DMS53 treated with DMSO at 0.1 percent for 48 hours (cell line): Measurements from ENCODE around the gene S100A4.

Experiments
- DNase-seq: peaks from one replicate; lab custom pipeline; 2025; ENCODE audit not compliant: unreplicated experiment; lab: John Stamatoyannopoulos, UW

Gene S100A4

DNA sequence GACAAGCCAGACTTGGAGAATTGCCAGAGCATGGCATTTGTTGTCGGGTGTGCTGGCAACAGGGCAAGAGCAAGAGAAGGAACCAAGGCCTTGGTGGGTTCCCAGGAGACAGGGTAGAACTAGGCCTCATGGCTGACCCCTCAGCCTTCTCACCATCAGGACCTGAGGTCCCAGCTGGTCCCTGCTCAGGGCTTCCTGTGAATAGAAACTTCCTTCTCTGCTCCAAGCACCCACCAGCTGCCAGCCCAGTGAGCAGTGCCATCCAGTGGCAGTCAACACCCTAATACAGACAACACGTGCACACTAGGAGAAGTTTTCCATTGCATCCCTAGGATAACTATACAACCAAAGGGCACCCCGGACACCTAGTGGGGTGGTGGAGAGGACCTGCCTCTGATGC is 32.6 kb downstream of the S100A4 start:
- DNase-seq = no peak

DNA sequence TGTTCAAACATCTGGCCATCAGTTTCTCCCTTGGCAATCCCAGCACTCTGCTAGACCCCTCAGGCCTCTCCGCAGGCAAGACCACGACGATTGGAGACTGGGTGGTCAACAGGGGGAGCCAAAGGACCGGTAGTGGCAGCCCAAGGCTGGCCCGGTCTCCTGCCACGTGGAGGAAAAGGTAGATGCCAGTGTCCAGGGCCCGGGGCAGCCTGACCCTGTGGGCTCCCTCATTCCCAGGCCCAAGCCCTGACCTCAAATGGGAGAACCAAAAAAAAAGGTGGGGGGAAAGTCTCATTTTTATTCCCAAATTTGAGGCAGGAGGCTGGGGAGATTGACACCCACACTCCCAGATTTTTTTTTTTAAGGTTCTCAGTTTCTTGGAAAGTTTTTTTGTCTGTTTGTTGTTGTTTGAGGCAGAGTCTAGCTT is 34.6 kb downstream of the S100A4 start:
- peak; percentile 55 for DNase-seq

GRCh38 chr1:153509729-153510354 is 35.8 kb downstream of the S100A4 start:
- peak; percentile 19 for DNase-seq

GRCh38 chr1:153509036-153509435 is 36.6 kb downstream of the S100A4 start:
- DNase-seq = no peak

GRCh38 chr1:153507926-153508583 is 37.6 kb downstream of the S100A4 start:
- DNase-seq = no peak

- DNase-seq = no peak
Measured at GRCh38 chr1:153506831-153507413, 38.7 kb downstream of the S100A4 start.

- DNase-seq = no peak
Measured at GRCh38 chr1:153506386-153506785, 39.2 kb downstream of the S100A4 start.

DNA sequence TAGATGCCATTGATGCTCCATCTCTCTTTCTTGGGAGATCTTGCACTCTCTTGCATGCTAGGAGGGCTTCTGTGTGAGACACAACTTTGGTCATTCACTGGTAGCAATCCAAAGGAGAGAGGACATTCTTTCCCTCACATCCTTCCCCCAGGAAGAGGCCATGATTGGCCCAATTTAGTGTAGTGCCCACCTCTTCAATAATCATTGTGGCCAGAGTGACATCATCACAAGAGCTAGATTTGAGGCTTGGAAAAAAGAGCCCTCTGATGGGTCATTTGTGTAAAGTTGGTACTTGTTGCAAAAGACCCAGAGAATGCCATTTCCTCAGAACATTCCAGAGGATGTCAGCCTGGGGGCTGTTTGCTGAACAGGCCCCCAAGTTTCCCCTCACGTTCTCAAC is 40.0 kb downstream of the S100A4 start:
- DNase-seq = no peak

GRCh38 chr1:153503766-153504165 is 41.8 kb downstream of the S100A4 start:
- DNase-seq = no peak

- DNase-seq = no peak
Measured at GRCh38 chr1:153498746-153499145, 46.9 kb downstream of the S100A4 start.

GRCh38 chr1:153495536-153495935 is 50.1 kb downstream of the S100A4 start:
- no peak for DNase-seq

- DNase-seq = peak; percentile 4
Measured at GRCh38 chr1:153494976-153495535, 50.5 kb downstream of the S100A4 start.
